ENCODE results near the gene TIGIT.
"Not testable (repeated sequence)": the region's sequence is repeated elsewhere in the genome, so short reads cannot be mapped to it uniquely, and the experiment has no call there.

The TIGIT gene

GRCh38 chr3:114293838-114294535, at the start of gene TIGIT:
TSS of gene TIGIT (plus strand) at chr3:114294028. CDS start at chr3:114294062, 34 bp downstream.
- no peak for DNase-seq

- no peak for DNase-seq
Observed at GRCh38 chr3:114252954-114253353, 40.9 kb upstream of the TIGIT start.

- no peak for DNase-seq
Observed at GRCh38 chr3:114253505-114253904, 40.3 kb upstream of the TIGIT start.

GRCh38 chr3:114259566-114259965, 34.3 kb upstream of the TIGIT start:
- no peak for DNase-seq

- DNase-seq, result no peak
Observed at GRCh38 chr3:114260152-114260551, 33.7 kb upstream of the TIGIT start.

GRCh38 chr3:114270019-114270418, 23.8 kb upstream of the TIGIT start:
- no peak for DNase-seq

- DNase-seq, result no peak
Observed at GRCh38 chr3:114272271-114272670, 21.6 kb upstream of the TIGIT start.

GRCh38 chr3:114274929-114275328, 18.9 kb upstream of the TIGIT start:
- DNase-seq, result no peak

- DNase-seq, result not testable (repeated sequence)
Observed at GRCh38 chr3:114276856-114277255, 17.0 kb upstream of the TIGIT start.

GRCh38 chr3:114284644-114285043, 9.2 kb upstream of the TIGIT start:
- no peak for DNase-seq

- no peak for DNase-seq
Observed at GRCh38 chr3:114285648-114286230, 8.1 kb upstream of the TIGIT start.

- no peak for DNase-seq
Observed at GRCh38 chr3:114286266-114286665, 7.6 kb upstream of the TIGIT start.

GRCh38 chr3:114290911-114291901, 2.6 kb upstream of the TIGIT start:
- peak; percentile 89 to 99 (median 95) for DNase-seq

GRCh38 chr3:114294940-114295480, 1.2 kb downstream of the TIGIT start:
- DNase-seq, result peak in 2 of 4 experiments; percentile 14 to 35

GRCh38 chr3:114295946-114296345, 2.1 kb downstream of the TIGIT start:
- no peak for DNase-seq

GRCh38 chr3:114299421-114299820, 5.6 kb downstream of the TIGIT start:
- DNase-seq, result peak in 3 of 4 experiments; percentile 15 to 22 (median 16)

GRCh38 chr3:114299941-114300624, 6.3 kb downstream of the TIGIT start:
- DNase-seq, result no peak

- DNase-seq, result peak in 1 of 4 experiments; percentile 20
Observed at GRCh38 chr3:114307222-114307830, 13.5 kb downstream of the TIGIT start.

GRCh38 chr3:114307832-114308231, 14.0 kb downstream of the TIGIT start:
- DNase-seq, result no peak

- DNase-seq, result no peak
Observed at GRCh38 chr3:114308377-114308776, 14.5 kb downstream of the TIGIT start.

GRCh38 chr3:114308830-114309229, 15.0 kb downstream of the TIGIT start:
- peak; percentile 24 to 51 (median 36) for DNase-seq

- DNase-seq, result no peak
Observed at GRCh38 chr3:114310695-114311094, 16.9 kb downstream of the TIGIT start.
